NOMO-1 treated with dmso at 0.1 percent for 144 hours (cell line): Measurements from ENCODE around the gene ALPP.
"Not testable (repeated sequence)": the region's sequence is repeated elsewhere in the genome, so short reads cannot be mapped to it uniquely, and the experiment has no call there.

Source experiments
- DNase-seq: peaks from one replicate; lab custom pipeline; 2025; ENCODE audit not compliant: unreplicated experiment; lab: John Stamatoyannopoulos, UW

ALPP gene

DNA sequence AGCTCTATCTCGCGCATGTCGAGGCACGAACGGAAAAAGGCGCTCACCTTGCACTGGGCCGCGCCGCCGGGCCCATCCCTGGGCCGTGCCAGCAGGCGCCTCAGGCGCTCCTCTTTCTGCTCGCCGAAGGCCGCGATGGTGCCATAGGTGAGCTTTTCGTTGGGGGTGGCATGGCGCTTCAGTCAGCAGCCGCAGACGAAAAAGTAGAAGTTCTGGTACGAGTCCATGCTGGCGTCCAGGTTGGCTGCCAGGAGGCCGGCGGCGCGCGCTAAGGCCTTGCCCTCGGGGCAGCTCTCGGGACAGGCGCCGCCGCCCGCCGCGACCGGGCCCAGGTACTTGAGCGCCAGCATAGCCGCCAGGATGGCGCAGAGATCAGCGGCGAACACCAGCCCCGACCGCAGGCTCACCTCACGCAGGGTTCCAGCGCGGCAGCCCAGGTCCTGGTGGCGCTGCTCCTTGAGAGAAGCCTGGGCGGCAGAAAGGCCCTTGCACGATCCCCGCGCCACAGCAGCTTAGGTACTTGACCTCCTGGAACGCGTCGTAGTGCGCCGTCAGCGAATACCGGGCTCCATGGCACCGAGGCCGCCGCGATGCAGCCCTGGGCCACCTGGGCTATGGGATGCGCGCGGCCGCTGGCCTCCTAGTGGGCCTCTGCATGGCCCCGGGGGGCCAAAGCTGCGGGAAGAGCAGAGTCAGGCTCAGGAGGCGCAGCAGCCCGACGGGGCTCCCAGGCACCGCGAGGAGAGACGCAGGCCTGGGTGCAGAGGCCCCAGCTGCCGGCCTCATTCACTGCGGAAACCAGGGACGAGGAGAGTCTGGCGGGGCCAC is 40.9 kb downstream of the ALPP start:
- DNase-seq: no peak

GRCh38 chr2:232420073-232420454 is 41.5 kb downstream of the ALPP start:
- DNase-seq: no peak

DNA sequence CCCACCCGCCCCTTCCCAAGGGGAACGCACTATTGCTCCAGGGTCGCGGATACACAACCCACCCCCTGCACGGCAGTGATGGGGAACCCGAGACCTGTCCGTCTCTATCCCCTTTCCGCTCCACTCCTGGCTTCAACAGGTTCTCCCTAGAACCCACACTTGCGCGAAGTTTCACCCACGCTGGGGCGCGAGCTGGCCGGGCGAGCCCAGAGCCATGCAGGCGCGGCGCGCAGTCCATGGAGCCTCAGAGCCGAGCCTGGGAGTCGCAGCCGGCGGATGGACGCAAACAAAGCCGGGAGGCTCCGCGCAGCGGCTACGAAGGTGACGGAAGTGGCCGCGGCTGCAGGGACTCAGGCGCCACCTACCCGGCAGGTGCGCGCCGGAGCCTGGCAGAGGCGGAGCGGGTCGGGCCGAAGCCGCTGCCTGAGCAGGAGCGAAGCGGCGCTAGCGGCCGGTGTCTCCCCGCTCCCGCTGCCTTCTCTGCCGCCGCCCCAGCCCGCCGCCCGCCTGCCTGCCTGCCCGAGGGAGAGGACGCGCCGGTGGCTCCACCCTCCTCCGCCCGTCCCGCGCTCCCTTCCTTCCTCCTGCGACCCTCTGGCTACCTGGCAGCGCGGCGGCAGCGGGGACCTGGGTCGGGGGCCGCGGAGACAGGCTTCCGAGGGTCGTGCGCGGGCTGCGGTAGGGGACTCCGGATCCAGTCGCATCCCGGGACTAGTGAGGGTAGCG is 42.1 kb downstream of the ALPP start:
- no peak for DNase-seq

- no peak for DNase-seq
These were observed 42.7 kb downstream of the ALPP start for GRCh38 chr2:232421189-232421785.

DNA sequence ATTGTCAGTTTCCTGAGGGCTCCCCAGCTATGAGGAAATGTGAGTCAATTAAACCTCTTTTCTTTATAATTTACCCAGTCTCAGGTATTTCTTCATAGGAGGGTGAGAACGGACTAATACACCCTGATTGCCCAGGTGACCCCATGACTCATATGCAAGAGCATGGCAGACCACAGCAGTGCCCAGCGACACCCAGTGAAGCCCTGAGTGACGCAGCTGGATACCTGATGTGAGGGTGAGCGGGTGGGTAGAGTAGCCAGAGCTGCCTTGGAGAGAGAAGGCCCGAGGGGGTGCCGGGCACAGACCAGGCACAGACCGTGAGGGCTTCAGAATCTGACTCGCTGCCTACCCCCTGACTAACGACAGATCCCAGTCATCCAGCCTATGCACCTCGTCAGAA is 43.5 kb downstream of the ALPP start:
- no peak for DNase-seq

DNA sequence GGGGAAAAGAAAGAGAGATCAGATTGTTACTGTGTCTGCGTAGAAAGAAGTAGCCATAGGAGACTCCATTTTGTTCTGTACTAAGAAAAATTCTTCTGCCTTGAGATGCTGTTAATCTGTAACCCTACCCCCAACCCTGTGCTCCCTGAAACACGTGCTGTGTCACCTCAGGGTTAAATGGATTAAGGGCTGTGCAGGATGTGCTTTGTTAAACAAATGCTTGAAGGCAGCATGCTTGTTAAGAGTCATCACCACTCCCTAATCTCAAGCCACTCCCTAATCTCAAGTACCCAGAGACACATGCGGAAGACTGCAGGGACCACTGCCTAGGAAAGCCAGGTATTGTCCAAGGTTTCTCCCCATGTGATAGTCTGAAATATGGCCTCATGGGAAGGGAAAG is 44.4 kb downstream of the ALPP start:
- not testable (repeated sequence) for DNase-seq

DNA sequence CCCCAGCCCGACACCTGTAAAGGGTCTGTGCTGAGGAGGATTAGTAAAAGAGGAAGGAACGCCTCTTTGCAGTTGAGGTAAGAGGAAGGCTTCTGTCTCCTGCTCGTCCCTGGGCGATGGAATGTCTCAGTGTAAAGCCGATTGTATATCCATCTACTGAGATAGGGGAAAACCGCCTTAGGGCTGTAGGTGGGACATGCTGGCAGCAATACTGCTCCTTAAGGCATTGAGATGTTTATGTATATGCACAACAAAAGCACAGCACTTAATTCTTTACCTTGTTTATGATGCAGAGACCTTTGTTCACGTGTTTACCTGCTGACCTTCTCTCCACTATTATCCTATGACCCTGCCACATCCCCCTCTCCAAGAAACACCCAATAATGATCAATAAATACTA is 44.9 kb downstream of the ALPP start:
- DNase-seq: not testable (repeated sequence)

DNA sequence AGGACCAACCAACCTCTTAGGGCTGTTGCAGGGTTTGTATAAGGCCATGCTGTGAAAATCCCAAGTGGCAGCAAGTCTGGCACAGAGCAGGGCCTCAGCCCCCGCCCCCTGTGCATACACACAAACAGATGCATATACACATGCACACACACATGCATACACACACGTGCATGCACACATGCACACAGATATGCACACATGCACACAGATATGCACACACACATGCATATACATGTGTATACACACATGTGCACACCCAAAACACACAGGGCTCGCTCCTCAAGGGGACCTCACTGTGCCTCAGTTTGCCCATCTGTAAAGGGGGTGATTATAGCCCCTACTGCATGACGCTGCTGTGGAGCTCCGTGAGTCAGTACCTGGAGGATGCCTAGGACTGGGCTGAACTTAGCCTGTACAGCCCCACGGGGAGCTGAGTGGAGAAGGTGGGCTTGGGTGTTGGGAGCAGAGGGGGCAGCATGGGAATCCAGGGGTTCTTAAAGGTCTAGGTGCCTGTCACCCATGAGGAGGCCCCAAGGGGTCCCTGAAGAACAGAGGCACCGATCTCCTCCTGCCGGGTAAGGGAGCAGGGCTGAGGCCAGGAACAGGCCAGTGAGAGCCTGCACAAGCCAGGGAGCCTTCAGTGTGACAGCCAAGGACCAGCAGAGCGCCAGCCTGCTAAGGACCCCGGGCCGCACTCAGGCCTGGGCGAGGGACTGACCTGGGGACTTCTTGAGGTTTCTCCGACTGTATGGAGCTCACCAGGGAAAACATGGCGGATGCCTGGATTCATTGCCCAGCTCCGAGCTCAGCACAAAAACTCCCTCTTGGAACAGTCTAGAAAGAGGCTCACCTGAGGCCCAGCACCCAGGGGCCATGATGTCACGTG is 53.4 kb downstream of the ALPP start:
- no peak for DNase-seq
